ENCODE measurements around the gene NFASC.

NFASC gene

GRCh38 chr1:204904228-204904810 lies 33.7 kb downstream of the NFASC start:
- Histone ChIP-seq H3K9me2 (replicated peaks; ENCODE audit: insufficient read depth, low read length) (no peaks in the 10 kb centered on the region), H3K36me3 (replicated peaks; ENCODE audit: insufficient read depth, low read length) (no peaks in the 10 kb centered on the region), H3K4me3 (ENCODE audit: low read length) (no peak overlapping the region), H3K27me3 (replicated peaks; ENCODE audit: insufficient read depth, low read length) (no peaks in the 10 kb centered on the region), H2AFZ (ENCODE audit: low read length) (no peak overlapping the region), H3K27ac (ENCODE audit: low read length) (no peak overlapping the region), H4K20me1 (ENCODE audit: insufficient read depth, low read length) (no peaks in the 10 kb centered on the region), H3K9ac (ENCODE audit: low read length) (no peak overlapping the region), H3K4me1 (ENCODE audit: low read length) (no peaks in the 10 kb centered on the region), H3K9me3 (replicated peaks; ENCODE audit: insufficient read depth, low read length) (no peaks in the 10 kb centered on the region), H3K4me2 (ENCODE audit: low read depth, low read length) (no peak overlapping the region), H3K79me2 (ENCODE audit: low read length) (no peaks in the 10 kb centered on the region), H3F3A (ENCODE audit: insufficient read depth, low read length) (no peaks in the 10 kb centered on the region)
- TF ChIP-seq EZH2 (optimal IDR thresholded peaks at IDR 0.05; ENCODE audit: low read depth, low read length): no peak
- TF ChIP-seq EZH2phosphoT487 (IDR thresholded peaks at IDR 0.05; ENCODE audit: low read length): no peak
- DNase-seq: no peak

DNA sequence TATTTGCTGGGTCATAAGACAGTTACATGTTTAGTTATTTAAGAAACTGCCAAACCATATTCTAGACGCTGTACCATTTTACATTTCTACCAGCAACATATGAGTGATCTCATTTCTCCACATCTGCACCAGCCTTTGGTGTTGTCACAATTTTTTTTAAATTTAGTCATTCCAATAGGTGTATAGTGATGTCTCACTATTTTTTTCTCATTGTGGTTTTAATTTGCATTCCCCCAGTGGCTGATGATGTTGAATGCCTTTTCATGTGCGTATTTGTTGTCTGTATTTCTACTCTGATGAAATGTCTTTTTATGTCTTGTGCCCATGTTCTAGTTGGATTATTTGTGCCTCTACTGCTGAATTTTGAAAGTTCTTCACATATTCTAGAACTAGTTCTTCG lies 38.4 kb downstream of the NFASC start:
- no peaks in the 10 kb centered on the region for H3F3A ChIP-seq (ENCODE audit: insufficient read depth, low read length)
- no peaks in the 10 kb centered on the region for H3K9me2 ChIP-seq (replicated peaks; ENCODE audit: insufficient read depth, low read length)
- H3K27me3 ChIP-seq (replicated peaks; ENCODE audit: insufficient read depth, low read length): no peaks in the 10 kb centered on the region
- H2AFZ ChIP-seq (ENCODE audit: low read length): no peak overlapping the region
- TF ChIP-seq CTCF (IDR thresholded peaks at IDR 0.05; ENCODE audit: low read length): no peak
- no peak for TF ChIP-seq EZH2phosphoT487 (IDR thresholded peaks at IDR 0.05; ENCODE audit: low read length)
- TF ChIP-seq EZH2 (optimal IDR thresholded peaks at IDR 0.05; ENCODE audit: low read depth, low read length): no peak
- no peaks in the 10 kb centered on the region for H3K4me1 ChIP-seq (ENCODE audit: low read length)
- H3K79me2 ChIP-seq (ENCODE audit: low read length): no peaks in the 10 kb centered on the region
- no peak overlapping the region for H3K9ac ChIP-seq (ENCODE audit: low read length)
- no peak overlapping the region for H3K27ac ChIP-seq (ENCODE audit: low read length)
- no peak overlapping the region for H3K4me2 ChIP-seq (ENCODE audit: low read depth, low read length)
- H4K20me1 ChIP-seq (ENCODE audit: insufficient read depth, low read length): no peaks in the 10 kb centered on the region
- no peak overlapping the region for H3K4me3 ChIP-seq (ENCODE audit: low read length)
- no peak for DNase-seq
- H3K36me3 ChIP-seq (replicated peaks; ENCODE audit: insufficient read depth, low read length): no peaks in the 10 kb centered on the region
- H3K9me3 ChIP-seq (replicated peaks; ENCODE audit: insufficient read depth, low read length): no peaks in the 10 kb centered on the region

DNA sequence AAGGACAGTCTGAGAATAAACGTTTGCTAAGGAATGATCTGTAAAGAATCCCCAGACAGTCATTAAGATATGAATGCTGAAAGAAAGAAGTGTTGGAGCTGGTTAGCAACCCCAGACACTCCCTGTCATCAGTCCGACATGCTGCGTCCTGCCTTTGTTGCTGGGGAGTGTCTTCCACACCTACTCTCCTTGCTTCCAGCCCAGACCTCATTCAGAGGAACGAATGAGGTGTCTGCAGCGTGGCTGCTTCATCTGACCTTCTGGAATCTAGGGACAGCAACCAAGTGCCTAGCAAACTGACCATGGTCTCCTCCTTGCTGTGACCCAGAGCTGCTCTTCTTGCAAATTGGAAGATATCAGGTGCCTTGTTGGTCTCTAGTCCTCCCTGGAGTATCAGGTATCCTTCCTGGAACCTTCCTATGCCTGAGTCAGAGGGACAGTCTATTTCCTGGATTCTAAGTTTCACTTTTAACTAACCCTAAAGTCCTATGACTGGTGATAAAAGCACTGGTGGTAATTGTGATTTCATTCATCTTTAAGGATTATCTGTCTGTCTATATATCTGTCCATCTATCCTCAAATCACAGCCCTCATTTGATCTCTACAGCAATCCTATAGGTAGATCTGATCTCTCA lies 45.3 kb downstream of the NFASC start:
- no peak overlapping the region for H2AFZ ChIP-seq (ENCODE audit: low read length)
- no peaks in the 10 kb centered on the region for H3K27me3 ChIP-seq (replicated peaks; ENCODE audit: insufficient read depth, low read length)
- H3K4me3 ChIP-seq (ENCODE audit: low read length): no peak overlapping the region
- peak overlapping the region; percentile 13; the same call in 1 of the 2 replicates for H3K4me2 ChIP-seq (ENCODE audit: low read depth, low read length)
- no peaks in the 10 kb centered on the region for H3K36me3 ChIP-seq (replicated peaks; ENCODE audit: insufficient read depth, low read length)
- no peaks in the 10 kb centered on the region for H3K9me3 ChIP-seq (replicated peaks; ENCODE audit: insufficient read depth, low read length)
- no peaks in the 10 kb centered on the region for H3K9me2 ChIP-seq (replicated peaks; ENCODE audit: insufficient read depth, low read length)
- H3K4me1 ChIP-seq (ENCODE audit: low read length): no peaks in the 10 kb centered on the region
- no peaks in the 10 kb centered on the region for H3F3A ChIP-seq (ENCODE audit: insufficient read depth, low read length)
- H3K27ac ChIP-seq (ENCODE audit: low read length): no peak overlapping the region
- TF ChIP-seq CTCF (IDR thresholded peaks at IDR 0.05; ENCODE audit: low read length): no peak
- no peak for TF ChIP-seq EZH2 (optimal IDR thresholded peaks at IDR 0.05; ENCODE audit: low read depth, low read length)
- no peak for TF ChIP-seq EZH2phosphoT487 (IDR thresholded peaks at IDR 0.05; ENCODE audit: low read length)
- no peak for DNase-seq
- H3K79me2 ChIP-seq (ENCODE audit: low read length): no peaks in the 10 kb centered on the region
- H4K20me1 ChIP-seq (ENCODE audit: insufficient read depth, low read length): no peaks in the 10 kb centered on the region
- H3K9ac ChIP-seq (ENCODE audit: low read length): no peak overlapping the region

DNA sequence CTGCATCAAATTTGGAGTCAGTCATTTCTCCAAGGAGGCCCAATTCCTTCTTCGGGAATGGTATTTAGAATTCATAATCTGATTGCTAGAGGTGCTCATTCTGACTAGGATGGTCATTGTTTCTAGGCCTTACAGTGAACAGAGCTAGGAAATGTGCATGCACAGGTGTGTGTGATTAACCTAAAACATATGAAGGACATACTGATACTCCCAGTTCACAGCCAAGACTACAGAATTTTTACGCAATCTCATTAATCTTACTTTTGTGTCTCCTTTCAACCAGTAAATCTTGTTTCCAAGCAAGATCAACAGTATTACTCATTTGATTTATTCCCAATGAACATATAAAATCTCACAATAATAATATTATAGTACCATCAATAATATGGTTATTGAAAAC lies 47.1 kb downstream of the NFASC start:
- no peaks in the 10 kb centered on the region for H3K4me1 ChIP-seq (ENCODE audit: low read length)
- no peak overlapping the region for H3K9ac ChIP-seq (ENCODE audit: low read length)
- no peaks in the 10 kb centered on the region for H3K36me3 ChIP-seq (replicated peaks; ENCODE audit: insufficient read depth, low read length)
- H3K4me2 ChIP-seq (ENCODE audit: low read depth, low read length): no peak overlapping the region
- no peaks in the 10 kb centered on the region for H3K9me2 ChIP-seq (replicated peaks; ENCODE audit: insufficient read depth, low read length)
- no peaks in the 10 kb centered on the region for H3K79me2 ChIP-seq (ENCODE audit: low read length)
- H3K27me3 ChIP-seq (replicated peaks; ENCODE audit: insufficient read depth, low read length): no peaks in the 10 kb centered on the region
- H3F3A ChIP-seq (ENCODE audit: insufficient read depth, low read length): no peaks in the 10 kb centered on the region
- H3K27ac ChIP-seq (ENCODE audit: low read length): no peak overlapping the region
- H3K4me3 ChIP-seq (ENCODE audit: low read length): no peak overlapping the region
- no peak for TF ChIP-seq EZH2 (optimal IDR thresholded peaks at IDR 0.05; ENCODE audit: low read depth, low read length)
- TF ChIP-seq EZH2phosphoT487 (IDR thresholded peaks at IDR 0.05; ENCODE audit: low read length): no peak
- no peak for TF ChIP-seq CTCF (IDR thresholded peaks at IDR 0.05; ENCODE audit: low read length)
- no peak overlapping the region for H2AFZ ChIP-seq (ENCODE audit: low read length)
- H3K9me3 ChIP-seq (replicated peaks; ENCODE audit: insufficient read depth, low read length): no peaks in the 10 kb centered on the region
- H4K20me1 ChIP-seq (ENCODE audit: insufficient read depth, low read length): no peaks in the 10 kb centered on the region
- DNase-seq: no peak

Measured in MM.1S (cell line).